HG03039 (cell line): ENCODE measurements around the gene SCFD2.
"Not testable (repeated sequence)": the region's sequence is repeated elsewhere in the genome, so short reads cannot be mapped to it uniquely, and the experiment has no call there.

ENCODE experiments used
- ATAC-seq: cut with Tn5 transposase; IDR thresholded peaks from one replicate; pipeline ENCODE4 v1.9.1; 2021; ENCODE audit warnings: mild to moderate bottlenecking, moderate library complexity; ENCODE audit not compliant: unreplicated experiment

SCFD2 gene

DNA sequence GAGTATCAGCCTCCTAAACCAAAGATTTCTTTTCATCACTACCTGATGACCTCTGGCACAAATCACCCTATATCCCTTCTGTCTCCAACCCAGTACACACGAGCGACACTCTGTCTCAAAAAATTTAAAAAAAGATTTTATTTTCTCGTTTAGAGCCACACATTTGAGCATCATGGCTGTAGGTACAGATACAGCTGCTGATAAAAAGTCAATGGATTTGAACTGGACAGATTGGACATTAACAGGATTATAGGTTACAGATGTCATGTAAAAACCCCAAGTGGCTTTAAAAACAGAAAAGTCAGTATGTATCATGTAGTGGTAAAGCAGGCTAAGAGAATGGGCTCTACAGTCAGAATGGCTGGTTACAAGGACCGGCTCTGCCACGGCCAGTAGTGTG lies 171.1 kb downstream of the SCFD2 start:
- ATAC-seq = no peak

DNA sequence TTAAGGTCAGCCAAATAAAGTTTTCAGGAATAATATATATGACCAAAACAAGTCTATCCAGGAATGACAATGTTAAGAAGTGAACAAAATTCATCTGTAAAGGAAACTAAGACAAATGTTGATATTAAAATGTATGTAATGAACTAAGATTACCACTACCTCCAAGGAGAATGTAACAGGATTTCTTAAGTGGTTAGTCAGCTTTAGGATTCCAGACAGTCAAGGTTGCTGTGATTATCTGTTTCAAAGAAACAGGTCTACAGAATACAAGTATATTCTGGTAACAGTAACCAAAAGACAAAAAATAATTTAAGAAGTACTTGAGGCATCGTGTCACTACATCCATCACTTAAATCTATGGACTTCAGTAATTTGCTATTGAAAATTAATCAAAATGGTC lies 172.8 kb downstream of the SCFD2 start:
- no peak for ATAC-seq

DNA sequence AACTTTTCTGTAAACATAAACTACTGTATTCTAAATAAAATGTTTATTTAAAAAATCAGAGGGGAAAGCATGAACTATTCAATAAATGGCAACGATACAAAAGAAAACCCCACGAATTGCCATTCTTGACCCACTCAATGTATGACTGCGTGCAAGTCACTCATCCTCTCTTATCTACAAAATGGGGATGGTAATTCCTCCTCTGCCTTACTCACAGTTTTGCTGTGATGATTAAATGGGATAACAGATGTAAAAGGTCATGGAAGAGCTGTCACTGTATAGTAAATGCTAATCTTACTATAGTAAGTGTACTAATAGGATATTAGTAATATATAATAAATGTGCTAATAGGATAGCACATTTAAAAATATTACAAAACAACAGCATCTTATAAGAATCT lies 173.4 kb downstream of the SCFD2 start:
- no peak for ATAC-seq

DNA sequence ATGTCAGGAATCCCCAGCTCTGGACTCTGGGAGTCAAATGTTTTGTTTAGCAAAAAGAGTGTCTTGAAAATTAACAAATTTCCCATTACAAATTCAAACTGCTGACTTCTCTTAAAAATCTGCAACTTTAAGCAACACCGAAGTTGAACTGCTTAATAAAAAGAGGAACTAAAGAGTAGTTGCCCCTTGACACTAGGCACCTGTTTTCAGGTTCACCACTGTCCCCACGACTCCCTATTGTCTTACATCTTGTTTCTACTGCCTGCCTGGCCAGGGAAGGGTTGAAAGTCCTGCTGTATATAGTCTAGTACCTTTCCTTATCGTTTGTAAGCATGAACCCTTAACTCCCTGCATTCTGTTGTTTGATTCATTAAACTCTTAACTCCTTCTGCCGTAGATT lies 173.9 kb downstream of the SCFD2 start:
- no peak for ATAC-seq

DNA sequence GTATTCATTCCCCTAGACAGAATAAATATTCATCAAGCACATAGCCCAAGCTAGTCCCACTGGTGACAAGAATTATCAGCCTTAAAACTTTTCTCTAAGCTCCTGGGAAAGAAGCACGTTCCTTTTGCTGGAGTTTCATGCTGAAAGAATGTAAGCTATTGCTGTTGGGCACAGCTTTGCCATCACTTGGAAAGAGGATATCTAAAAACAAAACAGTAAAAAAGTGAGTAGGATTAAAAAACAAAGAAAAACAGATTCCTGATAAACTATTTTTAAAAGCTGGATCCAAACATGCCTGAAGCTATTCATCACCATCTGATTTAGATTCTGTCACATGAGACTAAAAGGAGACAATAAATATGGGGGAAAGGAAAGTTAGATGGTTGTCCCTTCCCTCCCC lies 176.8 kb downstream of the SCFD2 start:
- no peak for ATAC-seq

DNA sequence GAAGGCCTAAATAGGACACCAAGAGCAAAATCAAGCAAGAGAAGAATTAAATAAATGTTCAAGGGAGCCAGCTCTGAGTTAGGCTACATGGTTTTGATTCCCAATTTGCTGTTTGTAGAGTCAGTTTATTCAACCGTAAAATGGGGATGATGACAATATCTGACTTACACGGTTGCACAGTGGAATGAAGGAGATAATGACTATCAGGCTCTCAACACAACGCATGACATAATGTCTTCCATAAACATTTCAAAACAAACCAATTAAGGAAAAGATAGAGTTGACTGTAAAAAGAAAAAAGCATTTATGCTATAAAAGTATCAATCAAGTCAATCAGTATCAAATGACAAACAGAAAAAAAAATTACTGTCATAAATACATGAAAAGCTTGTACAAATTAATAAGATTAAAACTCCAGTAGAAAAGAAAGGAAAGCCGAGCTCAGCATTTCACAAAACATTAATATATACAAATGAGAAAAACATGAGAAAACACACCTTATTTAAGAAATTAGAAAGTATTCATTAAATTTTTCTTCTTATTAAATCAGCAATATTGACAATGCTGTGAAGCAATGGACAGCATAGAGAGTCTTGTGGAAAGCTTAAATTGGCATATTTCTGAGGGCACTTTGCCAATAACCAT lies 179.0 kb downstream of the SCFD2 start:
- no peak for ATAC-seq

DNA sequence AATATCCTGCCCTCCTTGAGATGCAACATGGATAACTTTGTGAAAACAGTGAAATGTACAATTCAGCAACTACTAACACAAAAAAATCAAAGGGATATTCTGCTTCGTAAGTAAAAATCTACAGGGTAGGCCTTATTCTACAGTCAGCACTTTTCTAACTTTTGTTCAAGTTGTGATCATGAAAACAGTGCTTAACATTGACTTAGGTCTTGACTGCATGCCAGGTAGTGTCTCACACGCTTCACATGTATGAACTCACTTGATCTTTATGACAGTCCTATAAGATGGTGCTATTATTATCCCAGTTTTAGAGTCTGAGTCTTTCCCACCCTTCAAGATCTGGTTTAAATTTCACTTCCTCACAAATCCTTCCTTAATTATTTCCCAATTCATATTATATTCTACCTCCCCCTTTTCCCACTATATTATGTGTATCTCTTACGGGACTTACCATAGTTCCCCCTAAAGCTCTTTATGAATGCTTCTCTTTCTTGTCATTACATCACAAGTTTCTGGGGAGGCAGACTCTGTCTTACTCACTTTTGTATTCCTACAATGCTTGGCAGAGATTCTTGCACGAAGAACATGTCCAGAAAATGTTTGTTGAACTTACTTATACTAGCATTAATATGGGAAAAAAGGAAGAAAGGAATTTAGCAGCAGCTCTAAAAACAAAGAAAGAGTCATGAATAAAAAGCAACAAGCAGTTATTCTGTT lies 179.8 kb downstream of the SCFD2 start:
- no peak for ATAC-seq

DNA sequence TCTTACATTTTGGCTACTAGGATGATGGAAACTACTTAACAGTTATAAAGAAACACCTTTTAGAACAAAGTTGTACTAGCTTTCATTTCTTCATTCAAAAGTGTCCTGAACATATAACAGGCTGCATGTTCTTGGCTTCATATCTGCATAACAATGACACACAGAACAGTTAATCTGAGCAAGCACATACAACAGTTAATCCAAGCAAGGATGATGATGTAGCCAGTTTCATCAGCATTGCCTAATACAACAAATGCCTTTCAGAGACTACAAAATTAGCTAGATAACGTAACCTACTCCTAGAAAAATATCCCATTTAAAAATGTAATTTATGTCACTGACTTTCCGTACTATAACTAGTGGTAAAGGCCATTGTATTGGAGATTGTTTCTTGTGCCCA lies 182.1 kb downstream of the SCFD2 start:
- ATAC-seq = no peak

- ATAC-seq = not testable (repeated sequence)
Observed at GRCh38 chr4:53177751-53178150, 188.1 kb downstream of the SCFD2 start.

- no peak for ATAC-seq
Observed at GRCh38 chr4:53175640-53176039, 190.2 kb downstream of the SCFD2 start.

DNA sequence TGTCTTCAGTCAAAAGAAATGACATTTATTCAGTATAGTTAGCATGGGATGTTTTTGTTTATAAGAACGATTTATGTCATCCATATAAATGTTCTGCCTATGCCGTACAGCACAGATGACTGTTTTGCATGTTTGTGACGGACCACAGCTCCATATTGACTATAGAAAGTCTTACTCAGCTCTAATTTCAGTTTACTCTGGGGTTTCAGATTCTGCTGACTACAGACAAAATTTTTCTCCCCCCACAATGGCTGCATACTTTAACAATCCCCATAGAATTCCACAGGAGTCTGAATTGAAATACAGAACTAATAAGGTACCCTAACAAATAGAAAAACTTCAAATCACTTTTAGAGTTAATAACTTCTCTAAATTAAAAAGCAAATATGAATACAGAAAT lies 191.0 kb downstream of the SCFD2 start:
- ATAC-seq = no peak

GRCh38 chr4:53173576-53173975 lies 192.3 kb downstream of the SCFD2 start:
- no peak for ATAC-seq

DNA sequence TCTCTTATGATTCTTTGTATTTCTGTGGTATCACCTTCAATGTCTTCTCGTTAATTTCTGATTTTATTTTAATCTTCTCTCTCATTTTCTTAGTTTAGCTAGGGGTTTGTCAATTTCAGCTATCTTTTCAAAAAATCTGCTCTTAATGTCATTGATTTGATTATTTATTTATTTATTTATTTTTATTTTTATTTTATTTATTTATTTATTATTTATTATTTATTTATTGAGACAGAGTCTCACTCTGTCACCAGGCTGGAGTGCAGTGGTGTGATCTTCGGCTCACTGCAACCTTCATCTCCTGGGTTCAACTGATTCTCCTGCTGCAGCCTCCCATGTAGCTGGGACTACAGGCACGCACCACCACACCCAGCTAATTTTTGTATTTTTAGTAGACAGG lies 194.1 kb downstream of the SCFD2 start:
- no peak for ATAC-seq

DNA sequence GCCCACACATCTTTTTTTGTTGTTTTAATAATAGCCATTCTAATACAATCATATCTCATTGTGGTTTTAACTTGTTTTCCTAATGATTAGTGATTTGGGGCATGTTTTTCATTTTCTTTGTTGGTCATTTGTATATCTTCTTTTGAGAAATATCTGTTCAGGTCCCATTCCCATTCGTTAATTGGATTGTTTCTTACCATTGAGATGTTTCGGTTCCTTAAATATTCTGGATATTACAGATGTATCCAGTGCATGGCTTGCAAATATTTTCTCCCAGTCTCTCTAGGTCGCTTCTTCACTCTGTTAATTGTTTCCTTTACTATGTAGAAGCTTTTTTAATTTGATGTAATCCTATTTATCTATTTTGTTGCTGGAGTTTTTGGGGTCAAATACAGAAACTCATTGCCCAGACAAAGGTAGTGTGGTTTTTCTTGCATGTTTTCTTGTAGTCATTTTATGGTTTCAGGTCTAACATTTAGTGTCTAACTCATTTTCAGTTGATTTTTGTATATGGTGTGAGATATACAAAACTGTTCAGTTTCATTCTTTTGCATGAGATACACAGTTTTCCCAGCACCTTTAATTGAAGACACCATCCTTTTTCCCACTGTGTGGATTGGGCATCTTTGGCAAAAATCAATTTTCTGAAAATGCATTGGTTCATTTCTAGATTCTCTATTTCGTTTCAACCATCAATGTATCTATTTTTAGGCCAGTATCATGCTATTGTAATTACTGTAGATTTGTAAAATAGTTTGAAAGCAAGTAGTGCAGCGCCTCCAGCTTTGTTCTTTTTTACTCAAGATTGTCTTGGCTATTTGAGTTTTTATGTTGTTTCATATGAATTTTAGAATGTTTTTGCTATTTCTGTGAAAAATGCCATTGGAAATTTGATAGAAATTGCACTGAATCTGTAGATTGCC lies 195.9 kb downstream of the SCFD2 start:
- ATAC-seq = no peak

DNA sequence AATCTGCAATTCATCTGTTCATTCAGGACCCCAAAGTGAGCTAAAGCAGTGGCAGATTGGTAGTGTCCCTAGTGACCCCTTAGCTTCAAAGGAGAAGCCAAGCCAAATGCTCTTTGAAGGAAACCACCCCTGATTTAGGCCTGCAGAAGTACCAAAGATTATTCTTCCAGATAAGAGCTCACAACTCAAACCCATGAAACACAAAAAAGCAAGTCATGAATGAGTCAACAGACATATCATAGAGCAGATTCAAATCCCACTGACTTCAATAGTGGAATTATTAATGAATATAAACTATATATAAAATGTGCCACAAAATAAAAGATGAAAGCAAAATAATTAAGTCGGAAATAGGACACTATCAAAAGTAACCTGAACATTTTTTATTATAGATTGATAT lies 197.6 kb downstream of the SCFD2 start:
- no peak for ATAC-seq

GRCh38 chr4:53162969-53163368 lies 202.9 kb downstream of the SCFD2 start:
- ATAC-seq = no peak

DNA sequence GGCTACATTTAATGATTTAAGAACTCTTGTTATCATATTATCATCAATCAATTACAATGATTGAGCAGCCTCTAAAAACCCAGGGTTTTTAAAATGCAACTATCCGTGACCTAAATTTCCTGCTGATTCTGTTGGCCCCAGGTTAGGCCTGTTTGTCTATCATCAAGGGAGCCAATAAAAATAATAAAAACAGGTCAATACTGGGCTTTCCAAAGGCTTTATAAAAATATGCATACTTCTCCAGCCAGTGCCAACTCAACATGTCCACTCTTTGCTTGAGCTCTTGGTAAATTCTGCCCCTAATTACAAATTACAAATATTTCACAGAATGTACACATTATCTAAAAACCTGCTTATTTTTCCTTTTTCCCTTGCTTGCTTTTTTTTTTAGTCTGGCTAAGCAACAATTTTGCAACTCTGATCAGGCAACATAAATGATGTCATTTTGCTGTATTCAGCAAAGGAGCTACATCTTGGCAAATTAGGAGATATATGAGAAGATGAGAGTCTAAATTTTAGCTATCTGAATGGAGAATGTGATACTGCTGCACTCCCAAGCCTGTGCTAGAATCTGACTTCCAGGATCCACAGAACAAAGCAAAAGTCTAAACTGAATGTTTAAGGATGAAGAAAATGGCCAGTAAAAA lies 204.0 kb downstream of the SCFD2 start:
- no peak for ATAC-seq

GRCh38 chr4:53161051-53161786 lies 204.6 kb downstream of the SCFD2 start:
- ATAC-seq = no peak

DNA sequence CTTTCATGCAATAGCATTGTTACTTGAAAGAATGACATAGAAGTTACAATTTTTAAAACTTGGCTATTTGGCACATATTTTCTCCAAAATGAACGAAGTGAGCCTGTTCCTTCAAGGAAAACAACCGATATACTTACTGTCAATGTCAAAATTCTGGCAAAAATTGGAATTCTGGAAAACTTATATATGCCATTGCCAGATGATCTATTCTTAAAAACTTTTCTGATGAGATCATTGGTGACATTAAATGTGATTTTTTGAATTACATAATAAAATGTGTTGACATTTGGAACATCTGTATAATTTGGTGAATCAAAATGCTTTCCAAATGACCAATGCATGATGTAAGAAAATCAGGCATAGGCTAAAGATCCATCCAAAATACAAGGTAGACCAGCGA lies 209.0 kb downstream of the SCFD2 start:
- no peak for ATAC-seq

GRCh38 chr4:53152467-53152866 lies 213.4 kb downstream of the SCFD2 start:
- ATAC-seq = no peak

GRCh38 chr4:53151489-53151788 lies 214.4 kb downstream of the SCFD2 start:
- no peak for ATAC-seq
